Endothelial cell of umbilical vein (primary cell): ENCODE measurements around the gene SMC1B. TPM values are rescaled to one million over a fixed set of nuclear protein-coding genes. Genes with fewer than 3 reads are reported as not detected.

ENCODE experiments used
- BruUV-seq: library from RNA; stranded (reverse); fragments of 400-500 nt; replicated peaks from 2 replicates; lab custom pipeline; 2021; lab: Mats Ljungman, UMichigan
- CTCF ChIA-PET: fragments of 300-600, 350-600 bp; sonication (Branson Sonifier 250); formaldehyde crosslinking; loops from one replicate; lab custom pipeline; 2021; ENCODE audit warnings: antibody characterized with exemption, inconsistent platforms; lab: Charles Lee
- POLR2A ChIA-PET: fragments of 300-600, 350-600 bp; sonication (Branson Sonifier 250); formaldehyde crosslinking; loops from one replicate; lab custom pipeline; 2021; ENCODE audit warnings: antibody characterized with exemption, inconsistent platforms; lab: Charles Lee
- DNase-seq: peaks from one replicate; pipeline ENCODE4 v3.0.0-alpha.2; 2011; ENCODE audit warnings: low read depth, low spot score
- FAIRE-seq: peaks from 2 replicates; lab custom pipeline; 2011; peaks lifted over from hg19 to GRCh38; lab: Jason Lieb, UNC
- H2AFZ ChIP-seq: 2 replicates; pipeline ENCODE4 v1.6.0; 2012; ENCODE audit warnings: low read depth, low read length, control low read depth, inconsistent platforms
- H3K27ac ChIP-seq: 2 replicates; pipeline ENCODE4 v1.5.1; 2011; ENCODE audit warnings: low read depth, mild to moderate bottlenecking, control low read depth, low read length, moderate library complexity; ENCODE audit not compliant: insufficient read depth
- H3K27me3 ChIP-seq, 2 experiments: 2 replicates each; pipeline versions ENCODE4 v1.6.0 to v1.6.1; 2011; ENCODE audit warnings: low read length in 2 of 2, mixed read lengths in 1 of 2; ENCODE audit not compliant: control insufficient read depth in 2 of 2, insufficient read depth in 2 of 2
- H3K36me3 ChIP-seq, 2 experiments: 2 replicates in 1 of 2; 3 replicates in 1 of 2; pipeline ENCODE4 v1.5.1; 2011; ENCODE audit warnings: low read length in 2 of 2, mild to moderate bottlenecking in 1 of 2, moderate library complexity in 1 of 2; ENCODE audit not compliant: control insufficient read depth in 2 of 2, insufficient read depth in 2 of 2; ENCODE audit errors: extremely low read depth in 1 of 2
- H3K4me1 ChIP-seq: 3 replicates; pipeline ENCODE4 v1.5.1; 2011; ENCODE audit warnings: mild to moderate bottlenecking, low read length; ENCODE audit not compliant: control insufficient read depth, insufficient read depth; ENCODE audit errors: extremely low read depth
- H3K4me2 ChIP-seq: 2 replicates; pipeline ENCODE4 v1.6.1; 2011; ENCODE audit warnings: low read length, control low read depth, mixed read lengths; ENCODE audit not compliant: insufficient read depth
- H3K4me3 ChIP-seq, 3 experiments: fragments of 200-600 bp in 1 of 3; sonication (generic), shearing (Covaris generic) in 1 of 3; replicated peaks in 1 of 3; 2 replicates each; pipeline ENCODE4 v1.5.1; 2011 to 2016; ENCODE audit warnings: control low read depth in 3 of 3, low read length in 3 of 3, mild to moderate bottlenecking in 2 of 3, inconsistent platforms in 1 of 3, low read depth in 1 of 3, moderate library complexity in 1 of 3; ENCODE audit not compliant: insufficient read depth in 1 of 3
- H3K79me2 ChIP-seq: 2 replicates; pipeline ENCODE4 v1.6.0; 2012; ENCODE audit warnings: low read length, inconsistent platforms; ENCODE audit not compliant: control insufficient read depth, insufficient read depth
- H3K9ac ChIP-seq: replicated peaks from 2 replicates; pipeline ENCODE3; 2011; ENCODE audit warnings: low read length, control low read depth; ENCODE audit not compliant: insufficient read depth; ENCODE audit errors: extremely low read depth
- H3K9me1 ChIP-seq: replicated peaks from 3 replicates; pipeline ENCODE4 v1.6.0; 2011; ENCODE audit warnings: mild to moderate bottlenecking, low read length; ENCODE audit not compliant: control insufficient read depth, insufficient read depth; ENCODE audit errors: extremely low read depth
- H3K9me3 ChIP-seq: replicated peaks from 2 replicates; pipeline ENCODE4 v1.5.1; 2012; ENCODE audit warnings: low read length, inconsistent platforms; ENCODE audit not compliant: control insufficient read depth, insufficient read depth
- H4K20me1 ChIP-seq: replicated peaks from 2 replicates; pipeline ENCODE3; 2011; ENCODE audit warnings: mild to moderate bottlenecking, low read length; ENCODE audit not compliant: control insufficient read depth, insufficient read depth; ENCODE audit errors: extremely low read depth
- EZH2 ChIP-seq: IDR thresholded peaks from 2 replicates; pipeline ENCODE4 v1.6.1; 2012; ENCODE audit warnings: borderline replicate concordance, low read depth, mild to moderate bottlenecking, moderate library complexity, low read length, inconsistent platforms; ENCODE audit not compliant: severe bottlenecking
- FOS ChIP-seq: IDR thresholded peaks from 2 replicates; pipeline ENCODE4 v1.6.1; 2011; ENCODE audit warnings: mild to moderate bottlenecking, low read length, moderate library complexity, borderline replicate concordance; ENCODE audit not compliant: insufficient read depth
- GATA2 ChIP-seq: IDR thresholded peaks from 2 replicates; pipeline ENCODE4 v1.7.0; 2011; ENCODE audit warnings: low read depth, mild to moderate bottlenecking, moderate library complexity, mixed read lengths, low read length; ENCODE audit not compliant: insufficient read length, insufficient read depth
- JUN ChIP-seq: IDR thresholded peaks from 2 replicates; pipeline ENCODE4 v1.6.1; 2011; ENCODE audit warnings: borderline replicate concordance, low read depth; ENCODE audit not compliant: insufficient read length, insufficient read depth
- MYC ChIP-seq: IDR thresholded peaks from one replicate; pipeline ENCODE4 v1.6.1; 2011; ENCODE audit warnings: mild to moderate bottlenecking, low read depth, low read length
- POLR2A ChIP-seq: IDR thresholded peaks from 2 replicates; pipeline ENCODE4 v1.6.1; 2012; ENCODE audit warnings: low read depth, mild to moderate bottlenecking, control low read depth, low read length
- POLR2AphosphoS5 ChIP-seq: IDR thresholded peaks from 2 replicates; pipeline ENCODE4 v1.6.1; 2012; ENCODE audit warnings: low read depth, mild to moderate bottlenecking, control low read depth, low read length, moderate library complexity; ENCODE audit not compliant: insufficient read depth
- dilution Hi-C: fragments of 300-500 bp; cut with MboI; formaldehyde crosslinking; loops from one replicate; pipeline ENCODE4 v1.15.0; 2019; ENCODE audit warnings: low sequenced_read_pairs; ENCODE audit not compliant: extremely low pct_ligation_motif_present
- intact Hi-C: fragments of 100-400 bp; cut with micrococcal nuclease; formaldehyde crosslinking; loops from one replicate; pipeline ENCODE4 v1.10.0; 2022
- polyA plus RNA-seq, 4 experiments: library from polyadenylated mRNA; depleted of rRNA in 3 of 4; stranded (reverse) in 3 of 4; unstranded in 1 of 4; fragments of >200 nt; gene quantifications; 2 replicates each; pipeline versions ENCODE4 v1.2.1 to v1.2.3, GENCODE V29; 2011 to 2012; ENCODE audit warnings: missing spikeins in 1 of 4
- total RNA-seq: library from RNA; stranded (reverse); gene quantifications from 2 replicates; pipeline ENCODE4 v1.2.3, GENCODE V29; 2021
- TF ChIP-seq, protein P1 (sequence below), 2 donors: IDR thresholded peaks; 1 replicate in 1 of 2; 2 replicates in 1 of 2; pipeline ENCODE4 v1.5.1; 2011; ENCODE audit warnings: low read length in 2 of 2, mild to moderate bottlenecking in 2 of 2, moderate library complexity in 2 of 2, control low read depth in 1 of 2, inconsistent platforms in 1 of 2, low read depth in 1 of 2; ENCODE audit not compliant: insufficient read depth in 1 of 2; ENCODE audit errors: extremely low read depth in 1 of 2
- TF ChIP-seq, protein P2 (sequence below): IDR thresholded peaks from 2 replicates; pipeline ENCODE4 v1.6.1; 2011; ENCODE audit not compliant: insufficient read depth, insufficient read length

SMC1B gene
- total and polyA plus RNA-seq, 2 donors (not counting 3 experiments of a cell fraction or from before 2014, with no cell fraction given) = 0.07 TPM; not detected in 1

DNA sequence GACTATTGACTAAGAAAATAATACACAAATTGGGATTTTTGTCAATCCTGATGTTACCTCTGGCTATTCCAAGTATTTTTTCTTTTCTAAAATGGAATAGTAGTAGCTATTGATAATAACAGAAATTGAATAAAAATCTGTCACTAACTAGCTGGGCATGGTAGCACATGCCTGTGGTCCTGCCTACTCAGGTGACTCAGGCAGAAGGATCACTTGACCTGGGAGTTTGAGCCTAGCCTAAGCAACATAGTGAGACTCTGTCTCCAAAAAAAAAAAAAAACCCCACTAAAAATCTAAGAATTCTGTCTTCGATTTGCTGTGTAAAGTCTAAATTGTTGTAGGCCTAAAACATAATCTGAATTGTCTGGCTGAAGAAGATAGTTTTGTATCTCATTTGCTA lies 61.4 kb downstream of the SMC1B start:
- intact Hi-C loops (no loop called here), dilution Hi-C loops (no loop called here)
- Histone ChIP-seq H3K27ac (no peak overlapping the region), H3K79me2 (no peaks in the 10 kb centered on the region), H3K9ac (no peak overlapping the region), H3K4me1 (no peaks in the 10 kb centered on the region), H3K4me2 (no peak overlapping the region), H3K4me3 (no peak overlapping the region), H3K9me3 (no peaks in the 10 kb centered on the region), H3K27me3 (no peaks in the 10 kb centered on the region), H4K20me1 (no peaks in the 10 kb centered on the region), H3K9me1 (no peaks in the 10 kb centered on the region), H2AFZ (no peak overlapping the region), H3K36me3 (no peaks in the 10 kb centered on the region)
- BruUV-seq = no TSS peak
- POLR2A ChIA-PET = interaction anchor here (0.6 to 0.7 kb wide), 2 partner anchors 12 to 49 kb away, joined by 3 to 4 read pairs; no protein-coding TSS in a partner anchor
- DNase-seq (no peak), FAIRE-seq (no peak)
- CTCF ChIA-PET = no interaction called here
- no peak for TF ChIP-seq MYC
- no peak for TF ChIP-seq FOS
- TF ChIP-seq POLR2AphosphoS5 = no peak
- TF ChIP-seq EZH2 = no peak
- TF ChIP-seq, protein P1, sequence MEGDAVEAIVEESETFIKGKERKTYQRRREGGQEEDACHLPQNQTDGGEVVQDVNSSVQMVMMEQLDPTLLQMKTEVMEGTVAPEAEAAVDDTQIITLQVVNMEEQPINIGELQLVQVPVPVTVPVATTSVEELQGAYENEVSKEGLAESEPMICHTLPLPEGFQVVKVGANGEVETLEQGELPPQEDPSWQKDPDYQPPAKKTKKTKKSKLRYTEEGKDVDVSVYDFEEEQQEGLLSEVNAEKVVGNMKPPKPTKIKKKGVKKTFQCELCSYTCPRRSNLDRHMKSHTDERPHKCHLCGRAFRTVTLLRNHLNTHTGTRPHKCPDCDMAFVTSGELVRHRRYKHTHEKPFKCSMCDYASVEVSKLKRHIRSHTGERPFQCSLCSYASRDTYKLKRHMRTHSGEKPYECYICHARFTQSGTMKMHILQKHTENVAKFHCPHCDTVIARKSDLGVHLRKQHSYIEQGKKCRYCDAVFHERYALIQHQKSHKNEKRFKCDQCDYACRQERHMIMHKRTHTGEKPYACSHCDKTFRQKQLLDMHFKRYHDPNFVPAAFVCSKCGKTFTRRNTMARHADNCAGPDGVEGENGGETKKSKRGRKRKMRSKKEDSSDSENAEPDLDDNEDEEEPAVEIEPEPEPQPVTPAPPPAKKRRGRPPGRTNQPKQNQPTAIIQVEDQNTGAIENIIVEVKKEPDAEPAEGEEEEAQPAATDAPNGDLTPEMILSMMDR (IDR thresholded peaks at IDR 0.05; ENCODE audit: extremely low read depth in 1 of 2, insufficient read depth in 1 of 2, low read depth in 1 of 2, low read length in 2 of 2) = no peak
- no peak for TF ChIP-seq POLR2A
- TF ChIP-seq JUN = no peak
- TF ChIP-seq GATA2 = no peak
- TF ChIP-seq, protein P2, sequence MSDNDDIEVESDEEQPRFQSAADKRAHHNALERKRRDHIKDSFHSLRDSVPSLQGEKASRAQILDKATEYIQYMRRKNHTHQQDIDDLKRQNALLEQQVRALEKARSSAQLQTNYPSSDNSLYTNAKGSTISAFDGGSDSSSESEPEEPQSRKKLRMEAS = no peak
